RWPE2 (cell line): ENCODE measurements around the gene CD3D.

Source experiments
- ATAC-seq: fragments of 200-7000 bp; cut with Tn5 transposase; 3 replicates; pipeline ENCODE4 v1.9.1; 2021; ENCODE audit warnings: low read depth
- DNase-seq: peaks from one replicate; pipeline ENCODE4 v3.0.0-alpha.2; 2020; ENCODE audit warnings: low spot score
- H3K27ac ChIP-seq: fragments of 450-650 bp; 2 replicates; pipeline ENCODE4 v1.5.1; 2017; ENCODE audit warnings: mild to moderate bottlenecking; ENCODE audit not compliant: poor library complexity, severe bottlenecking
- H3K27me3 ChIP-seq: fragments of 250-450 bp; sonication (Bioruptor Pico); 2 replicates; pipeline ENCODE4 v1.5.1; 2021; ENCODE audit warnings: mild to moderate bottlenecking, moderate library complexity; ENCODE audit not compliant: insufficient read depth, poor library complexity, severe bottlenecking
- H3K36me3 ChIP-seq: fragments of 250-450 bp; sonication (Bioruptor Pico); 2 replicates; pipeline ENCODE4 v1.5.1; 2020; ENCODE audit warnings: low read depth, mild to moderate bottlenecking, moderate library complexity
- H3K4me1 ChIP-seq: fragments of 250-450 bp; sonication (Bioruptor Pico); 2 replicates; pipeline ENCODE4 v1.5.1; 2021; ENCODE audit warnings: mild to moderate bottlenecking, moderate library complexity; ENCODE audit not compliant: insufficient read depth, poor library complexity, severe bottlenecking
- H3K4me3 ChIP-seq: fragments of 250-450 bp; sonication (Bioruptor Pico); 2 replicates; pipeline ENCODE4 v1.5.1; 2021; ENCODE audit warnings: mild to moderate bottlenecking, moderate library complexity; ENCODE audit not compliant: severe bottlenecking
- H3K9me3 ChIP-seq: fragments of 250-450 bp; sonication (Bioruptor Pico); 2 replicates; pipeline ENCODE4 v1.5.1; 2021; ENCODE audit warnings: mild to moderate bottlenecking, moderate library complexity; ENCODE audit not compliant: severe bottlenecking
- TF ChIP-seq, protein P1 (sequence below): fragments of 450-650 bp; IDR thresholded peaks from one replicate; pipeline ENCODE4 v1.5.1; 2017; ENCODE audit warnings: mild to moderate bottlenecking, moderate library complexity; ENCODE audit not compliant: poor library complexity, severe bottlenecking

Gene CD3D

DNA sequence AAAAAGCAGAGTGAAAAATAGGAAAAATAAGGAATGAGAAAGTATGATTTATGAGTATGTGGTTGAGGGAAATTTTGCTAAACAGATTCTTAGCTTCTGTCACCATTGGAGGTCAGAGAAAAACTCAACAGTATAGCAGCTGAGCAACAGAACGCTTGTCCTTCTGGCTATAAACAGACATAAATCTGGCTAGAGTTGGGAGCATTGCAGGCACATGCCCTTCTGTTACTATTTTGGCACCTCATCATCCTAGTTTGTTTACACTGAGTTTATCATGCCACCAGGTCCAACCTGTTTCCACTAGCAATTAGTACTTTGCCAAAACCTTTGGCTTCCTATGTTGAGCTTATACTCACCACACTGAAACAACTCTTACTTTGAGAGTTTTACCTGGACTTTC is 23.8 kb upstream of the CD3D start:
- Histone ChIP-seq H3K27ac (no peak overlapping the region), H3K4me1 (no peaks in the 10 kb centered on the region), H3K4me3 (no peak overlapping the region), H3K9me3 (no peaks in the 10 kb centered on the region), H3K27me3 (no peaks in the 10 kb centered on the region), H3K36me3 (peaks cover 64% of the 10 kb centered on the region)
- TF ChIP-seq, protein P1, sequence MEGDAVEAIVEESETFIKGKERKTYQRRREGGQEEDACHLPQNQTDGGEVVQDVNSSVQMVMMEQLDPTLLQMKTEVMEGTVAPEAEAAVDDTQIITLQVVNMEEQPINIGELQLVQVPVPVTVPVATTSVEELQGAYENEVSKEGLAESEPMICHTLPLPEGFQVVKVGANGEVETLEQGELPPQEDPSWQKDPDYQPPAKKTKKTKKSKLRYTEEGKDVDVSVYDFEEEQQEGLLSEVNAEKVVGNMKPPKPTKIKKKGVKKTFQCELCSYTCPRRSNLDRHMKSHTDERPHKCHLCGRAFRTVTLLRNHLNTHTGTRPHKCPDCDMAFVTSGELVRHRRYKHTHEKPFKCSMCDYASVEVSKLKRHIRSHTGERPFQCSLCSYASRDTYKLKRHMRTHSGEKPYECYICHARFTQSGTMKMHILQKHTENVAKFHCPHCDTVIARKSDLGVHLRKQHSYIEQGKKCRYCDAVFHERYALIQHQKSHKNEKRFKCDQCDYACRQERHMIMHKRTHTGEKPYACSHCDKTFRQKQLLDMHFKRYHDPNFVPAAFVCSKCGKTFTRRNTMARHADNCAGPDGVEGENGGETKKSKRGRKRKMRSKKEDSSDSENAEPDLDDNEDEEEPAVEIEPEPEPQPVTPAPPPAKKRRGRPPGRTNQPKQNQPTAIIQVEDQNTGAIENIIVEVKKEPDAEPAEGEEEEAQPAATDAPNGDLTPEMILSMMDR, result no peak
- DNase-seq, result no peak
- ATAC-seq, result no peak

DNA sequence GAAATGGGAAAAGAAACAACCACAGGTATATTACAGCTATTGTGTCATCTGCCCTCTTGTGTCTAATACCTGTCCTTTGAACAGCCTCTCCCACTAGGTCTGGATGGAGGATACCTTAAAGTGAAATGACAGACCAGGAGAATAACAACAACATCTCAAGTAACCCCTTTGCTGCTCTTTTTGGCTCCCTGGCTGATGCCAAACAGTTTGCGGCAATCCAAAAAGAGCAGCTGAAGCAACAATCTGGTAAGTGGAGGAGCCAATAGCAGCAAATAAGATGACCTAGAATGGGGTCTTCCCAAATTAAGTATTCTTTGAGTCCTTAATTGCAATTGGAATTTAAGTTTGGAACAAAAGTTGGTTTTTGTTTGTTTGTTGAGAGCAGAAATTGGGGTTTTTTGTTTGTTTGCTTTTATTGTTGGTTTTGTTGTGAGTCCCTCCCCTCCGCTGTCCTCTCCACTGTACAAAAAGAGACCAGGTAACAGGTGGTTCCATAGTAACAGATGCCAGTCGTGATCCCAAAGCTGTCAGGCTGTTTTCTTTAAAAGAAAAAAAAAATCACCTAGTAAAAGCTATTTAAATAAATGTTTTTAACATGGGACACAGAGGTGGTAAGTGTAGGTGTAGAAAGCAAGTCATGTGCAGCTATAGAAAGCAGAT is 22.6 kb upstream of the CD3D start:
- Histone ChIP-seq H3K27me3 (no peaks in the 10 kb centered on the region), H3K4me1 (peaks cover 4% of the 10 kb centered on the region), H3K4me3 (no peak overlapping the region), H3K36me3 (peaks cover 55% of the 10 kb centered on the region), H3K9me3 (no peaks in the 10 kb centered on the region), H3K27ac (no peak overlapping the region)
- ATAC-seq (no peak), DNase-seq (no peak)
- TF ChIP-seq, protein P1, result no peak

DNA sequence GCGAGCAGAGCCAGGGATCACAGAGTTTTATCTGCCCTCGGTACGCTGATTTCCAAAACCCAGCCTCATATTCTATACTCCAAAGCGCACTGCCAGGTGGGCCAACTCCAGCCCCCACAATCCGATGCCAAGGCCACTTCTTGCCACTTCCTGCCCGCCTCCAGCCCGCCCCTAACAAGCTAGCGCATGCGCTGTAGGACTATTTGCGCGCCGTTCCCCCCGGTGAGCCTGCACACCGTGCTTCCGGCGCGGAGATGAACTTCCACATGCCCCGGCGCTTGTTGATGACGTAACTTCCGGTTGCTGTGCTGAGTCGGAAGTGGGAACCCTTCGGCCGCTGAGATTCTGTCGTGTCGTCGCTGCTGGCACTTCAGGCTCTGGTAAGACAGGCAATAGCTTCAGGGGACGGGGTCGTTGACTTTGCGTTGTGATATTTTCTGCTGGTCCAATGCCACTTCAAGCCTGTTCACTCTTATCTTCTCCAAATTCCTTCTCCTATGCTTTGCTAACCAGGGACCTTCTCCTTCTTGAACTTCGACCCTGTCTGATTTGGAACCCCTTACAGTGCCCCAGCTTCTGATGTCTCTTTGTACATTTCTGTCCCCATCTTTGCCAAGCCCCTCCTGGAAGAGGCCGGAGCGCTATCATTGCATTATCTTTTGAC is 16.9 kb upstream of the CD3D start, which contains the start of gene UBE4A:
Gene UBE4A, plus strand, starts transcription at position 306 of the 664 bp plus-strand sequence. CDS start 5,481 bp downstream, outside the sequence.
- peak; percentile 77 for ATAC-seq
- Histone ChIP-seq H3K36me3 (peaks cover 12% of the 10 kb centered on the region), H3K27me3 (no peaks in the 10 kb centered on the region), H3K9me3 (no peaks in the 10 kb centered on the region), H3K4me3 (peak within 1 kb of the TSS; percentile 76), H3K4me1 (peaks cover 8% of the 10 kb centered on the region), H3K27ac (no peak within 1 kb of the TSS)
- TF ChIP-seq, protein P1, result no peak
- peak; percentile 91 for DNase-seq

DNA sequence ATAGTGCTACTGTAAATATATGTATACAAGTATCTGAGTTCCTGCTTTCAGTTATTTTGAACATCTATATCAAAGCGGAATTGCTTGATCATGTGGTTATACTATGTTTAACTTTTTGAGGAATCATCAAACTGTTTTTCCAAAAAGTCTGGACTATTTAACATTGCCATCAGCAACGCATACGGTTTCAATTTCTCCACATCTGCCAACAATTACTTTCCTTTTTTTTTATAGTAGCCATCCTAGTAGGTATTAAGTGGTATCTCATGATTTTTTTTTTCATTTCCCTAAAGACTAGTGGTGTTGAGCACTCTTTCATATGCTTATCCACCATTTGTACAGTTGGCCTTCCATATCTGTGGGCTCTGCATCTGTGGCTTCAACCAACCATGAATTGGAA is 15.6 kb upstream of the CD3D start:
- H3K27me3 ChIP-seq, result no peaks in the 10 kb centered on the region
- H3K36me3 ChIP-seq, result 0 out of 2 replicates have a peak, but pooled peaks cover 2% of the 10 kb centered on the region
- H3K4me3 ChIP-seq, result no peak overlapping the region
- no peak overlapping the region for H3K27ac ChIP-seq
- H3K4me1 ChIP-seq, result peaks cover 8% of the 10 kb centered on the region
- TF ChIP-seq, protein P1, result no peak
- no peak for DNase-seq
- no peaks in the 10 kb centered on the region for H3K9me3 ChIP-seq
- ATAC-seq, result no peak
